Measurements from ENCODE around the gene CDH15. TPM values are rescaled to one million over a fixed set of nuclear protein-coding genes. Genes with fewer than 3 reads are reported as not detected.

Gene CDH15
- total RNA-seq, 4 donors from 2014 or later: 0.84 to 8.1 (median 1.9) TPM

- 0 to 1% methylated on average over 11 of the region's 11 CpGs for WGBS, 2 donors
- H3K36me3 ChIP-seq: peaks cover 0 to 21% (median 5%) of the 10 kb centered on the region in 3 donors
- H3K9me3 ChIP-seq: no peaks in the 10 kb centered on the region
- H3K4me1 ChIP-seq: peaks cover 0 to 41% (median 12%) of the 10 kb centered on the region in 4 donors
- no peaks in the 10 kb centered on the region for H3K27me3 ChIP-seq
- H3K27ac ChIP-seq: peak overlapping the region; percentile 83 to 96 (median 94)
- H3K4me3 ChIP-seq: peak overlapping the region; percentile 66 to 81 (median 76)
- no peak for DNase-seq (ENCODE audit: low spot score in 2 of 2)
- TF ChIP-seq EP300 (IDR thresholded peaks at IDR 0.05) (no peak), CTCF (IDR thresholded peaks at IDR 0.05) (no peak), POLR2A (IDR thresholded peaks at IDR 0.05) (no peak)
Measured at GRCh38 chr16:89217138-89217387, 45.5 kb downstream of the CDH15 start.

GRCh38 chr16:89217388-89218191, 46.0 kb downstream of the CDH15 start, which contains the start of gene ZNF778:
Gene ZNF778, plus strand, starts transcription at chr16:89217703. Its CDS starts 3,425 bp downstream, at chr16:89221128.
- Histone ChIP-seq H3K4me1 (peaks cover 0 to 41% (median 12%) of the 10 kb centered on the region in 4 donors), H3K27ac (peak within 1 kb of the TSS; percentile 83 to 96 (median 94)), H3K36me3 (peaks cover 0 to 26% (median 5%) of the 10 kb centered on the region in 3 donors), H3K27me3 (no peaks in the 10 kb centered on the region), H3K4me3 (peak within 1 kb of the TSS; percentile 66 to 81 (median 76)), H3K9me3 (no peaks in the 10 kb centered on the region)
- WGBS, 2 donors: 0% methylated on average over 76 to 89 of the region's 91 CpGs
- DNase-seq (ENCODE audit: low spot score in 2 of 2): peak; percentile 67 to 69
- TF ChIP-seq POLR2A (IDR thresholded peaks at IDR 0.05): peak; percentile 37 to 84
- peak in 1 of 2 donors; percentile 95 for TF ChIP-seq EP300 (IDR thresholded peaks at IDR 0.05)
- peak in 2 of 5 experiments; percentile 52 to 55 for TF ChIP-seq CTCF (IDR thresholded peaks at IDR 0.05)

GRCh38 chr16:89219365-89219764, 47.8 kb downstream of the CDH15 start:
- TF ChIP-seq POLR2A (IDR thresholded peaks at IDR 0.05) (no peak), EP300 (IDR thresholded peaks at IDR 0.05) (no peak), CTCF (IDR thresholded peaks at IDR 0.05) (no peak)
- 66 to 85% methylated on average over 5 of the region's 5 CpGs for WGBS, 2 donors
- no peak overlapping the region for H3K27ac ChIP-seq
- DNase-seq (ENCODE audit: low spot score in 2 of 2): no peak
- H3K36me3 ChIP-seq: peaks cover 0 to 44% (median 11%) of the 10 kb centered on the region in 3 donors
- no peak overlapping the region for H3K4me3 ChIP-seq
- no peaks in the 10 kb centered on the region for H3K9me3 ChIP-seq
- peaks cover 0 to 39% (median 12%) of the 10 kb centered on the region in 4 donors for H3K4me1 ChIP-seq
- no peaks in the 10 kb centered on the region for H3K27me3 ChIP-seq

GRCh38 chr16:89221604-89222003, 50.1 kb downstream of the CDH15 start:
- Histone ChIP-seq H3K4me3 (no peak overlapping the region), H3K27me3 (no peaks in the 10 kb centered on the region), H3K9me3 (no peaks in the 10 kb centered on the region), H3K4me1 (peaks cover 0 to 22% (median 10%) of the 10 kb centered on the region in 4 donors), H3K36me3 (peaks cover 0 to 66% (median 14%) of the 10 kb centered on the region in 3 donors), H3K27ac (no peak overlapping the region)
- no peak for TF ChIP-seq POLR2A (IDR thresholded peaks at IDR 0.05)
- WGBS, 2 donors: 86 to 87% methylated on average over 3 of the region's 3 CpGs
- no peak for DNase-seq (ENCODE audit: low spot score in 2 of 2)

GRCh38 chr16:89222931-89223330, 51.4 kb downstream of the CDH15 start:
- Histone ChIP-seq H3K27ac (no peak overlapping the region), H3K27me3 (no peaks in the 10 kb centered on the region), H3K4me3 (no peak overlapping the region), H3K36me3 (peaks cover 3 to 79% (median 24%) of the 10 kb centered on the region in 3 donors), H3K9me3 (peaks cover 0 to 10% (median 0%) of the 10 kb centered on the region in 4 donors), H3K4me1 (peaks cover 0 to 17% (median 8%) of the 10 kb centered on the region in 4 donors)
- DNase-seq (ENCODE audit: low spot score in 2 of 2): no peak
- WGBS, 2 donors: 91% methylated on average over 21 of the region's 21 CpGs
- TF ChIP-seq CTCF (IDR thresholded peaks at IDR 0.05) (no peak), EP300 (IDR thresholded peaks at IDR 0.05) (no peak), POLR2A (IDR thresholded peaks at IDR 0.05) (no peak)
